ENCODE results near the gene BACH2.
A peak's percentile ranks its signal among the peaks of the same experiment; 100 is the strongest.
"Not testable (repeated sequence)": the region's sequence is repeated elsewhere in the genome, so short reads cannot be mapped to it uniquely, and the experiment has no call there.

BACH2 gene

DNA sequence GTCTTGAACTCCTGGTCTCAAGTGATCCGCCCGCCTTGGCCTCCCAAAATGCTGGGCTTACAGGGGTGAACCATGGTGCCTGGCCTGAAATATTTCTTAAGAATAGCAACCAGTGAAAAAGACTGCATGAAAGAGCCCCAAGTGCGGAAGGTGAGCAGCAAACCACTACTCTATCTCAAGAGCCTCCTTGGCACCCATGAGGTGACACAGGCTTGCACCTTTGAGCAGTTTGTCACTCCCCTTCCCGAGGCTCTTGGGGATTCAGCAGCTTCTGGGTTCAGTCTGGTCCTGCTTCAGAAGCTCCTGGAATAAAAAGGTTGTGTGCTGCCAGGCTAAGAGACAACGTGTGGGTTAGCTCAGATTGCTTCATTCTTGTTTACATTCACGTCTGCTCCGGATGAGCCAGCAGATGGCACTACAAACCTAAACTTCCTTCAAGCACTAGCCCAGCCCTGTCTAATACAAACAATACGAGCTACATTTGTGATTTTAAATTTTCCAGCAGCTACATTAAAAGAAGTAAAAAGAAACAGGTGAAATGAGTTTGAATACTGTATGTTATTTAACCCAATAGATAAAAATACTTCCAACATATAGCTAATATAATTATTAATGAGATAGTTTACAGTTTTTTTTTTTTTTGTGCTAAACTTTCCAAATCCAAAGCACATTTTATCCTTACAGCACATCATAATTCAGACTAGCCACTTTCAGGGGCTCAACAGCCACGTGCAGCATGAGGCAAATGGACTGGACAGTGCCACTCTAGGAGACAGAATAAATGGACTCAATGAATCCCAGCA is 356.2 kb downstream of the BACH2 start:
- peak; percentile 75 for DNase-seq (ENCODE audit: low spot score)

DNA sequence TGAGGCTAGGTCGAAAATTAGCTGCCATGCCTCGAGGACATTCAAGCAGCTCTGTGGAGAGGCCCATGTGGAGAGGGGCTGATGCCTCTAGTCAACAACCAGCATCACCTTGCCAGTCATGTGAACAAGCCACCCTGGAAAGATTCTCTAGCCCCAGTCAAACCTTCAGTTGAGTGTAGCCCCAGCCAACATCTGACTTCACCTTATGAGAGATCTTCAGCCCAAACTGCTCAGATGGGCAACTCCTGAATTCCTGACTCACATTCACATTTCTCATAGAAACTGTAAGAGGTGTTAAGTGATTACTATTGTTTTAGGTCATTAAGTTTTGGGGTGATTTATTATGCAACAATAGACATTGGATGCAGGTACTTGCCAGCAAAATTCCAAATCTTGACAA is 357.5 kb downstream of the BACH2 start:
- no peak for DNase-seq (ENCODE audit: low spot score)

DNA sequence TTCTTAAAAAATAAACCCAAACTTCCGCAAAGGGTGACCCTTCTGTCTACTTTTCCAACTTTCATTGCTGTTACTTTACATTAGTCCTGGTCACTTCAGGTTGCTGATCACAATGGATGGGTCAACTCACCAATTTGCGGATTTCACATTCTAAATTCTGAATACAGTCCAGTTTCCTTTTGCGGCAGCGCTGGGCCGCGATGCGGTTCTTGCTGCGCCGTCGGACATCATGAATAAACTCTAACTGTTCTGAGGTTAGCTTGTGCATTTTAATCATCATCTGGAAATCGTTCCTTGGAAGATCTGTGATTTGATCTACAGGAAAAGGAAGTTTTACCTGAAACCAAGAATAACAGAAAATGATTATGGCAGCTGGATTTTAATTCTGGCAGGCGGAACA is 358.6 kb downstream of the BACH2 start:
- DNase-seq (ENCODE audit: low spot score), result no peak

DNA sequence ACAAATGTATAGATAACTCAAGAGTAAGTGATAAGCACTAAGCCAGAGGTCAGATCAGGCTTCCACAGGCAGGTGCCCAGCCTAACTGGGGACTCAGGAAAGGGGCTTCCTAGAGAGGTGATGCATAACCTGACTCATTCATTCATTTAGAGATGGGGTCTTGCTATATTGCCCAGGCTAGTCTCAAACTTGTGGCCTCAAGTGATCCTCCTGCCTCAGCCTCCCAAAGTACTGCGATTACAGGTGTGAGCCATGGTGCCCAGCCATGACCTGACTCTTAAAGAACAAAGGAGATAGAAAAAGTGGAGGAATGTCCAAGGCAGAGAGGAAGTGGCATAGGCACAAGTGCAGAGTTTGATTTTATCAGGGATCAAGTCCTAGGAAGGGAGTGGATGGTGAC is 360.5 kb downstream of the BACH2 start:
- DNase-seq (ENCODE audit: low spot score), result no peak

DNA sequence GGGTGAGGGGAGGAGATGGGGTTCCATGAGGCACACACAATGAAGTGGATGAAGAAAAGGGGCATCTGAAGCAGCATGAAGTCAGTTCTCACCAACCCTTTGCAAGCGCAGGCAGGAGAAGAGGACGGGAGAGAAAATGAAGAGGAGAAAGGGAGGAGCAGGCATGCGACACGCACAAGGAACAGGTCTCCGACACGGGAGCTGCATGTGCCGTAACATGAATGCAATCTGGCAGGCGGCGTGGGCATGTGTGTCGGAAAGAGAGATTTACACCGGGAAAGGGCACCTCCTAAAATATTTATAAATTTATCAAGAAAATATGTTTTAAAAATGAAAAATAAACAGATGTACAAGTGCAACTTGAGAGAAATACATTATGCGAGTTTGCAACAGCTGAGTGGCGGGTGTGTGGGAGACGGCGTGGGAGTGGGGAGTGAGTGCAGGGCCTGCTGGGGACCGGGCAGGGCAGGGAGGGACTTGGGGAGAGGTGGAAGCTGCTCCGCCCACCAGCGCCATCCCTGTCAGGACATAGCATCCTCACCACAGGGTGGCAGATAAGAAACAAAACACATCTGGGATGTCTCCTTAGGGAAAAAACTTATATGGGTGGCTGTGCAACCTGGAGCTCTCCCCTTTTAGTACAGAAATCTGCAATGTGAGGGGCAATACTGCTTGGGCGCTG is 361.8 kb downstream of the BACH2 start:
- no peak for DNase-seq (ENCODE audit: low spot score)

DNA sequence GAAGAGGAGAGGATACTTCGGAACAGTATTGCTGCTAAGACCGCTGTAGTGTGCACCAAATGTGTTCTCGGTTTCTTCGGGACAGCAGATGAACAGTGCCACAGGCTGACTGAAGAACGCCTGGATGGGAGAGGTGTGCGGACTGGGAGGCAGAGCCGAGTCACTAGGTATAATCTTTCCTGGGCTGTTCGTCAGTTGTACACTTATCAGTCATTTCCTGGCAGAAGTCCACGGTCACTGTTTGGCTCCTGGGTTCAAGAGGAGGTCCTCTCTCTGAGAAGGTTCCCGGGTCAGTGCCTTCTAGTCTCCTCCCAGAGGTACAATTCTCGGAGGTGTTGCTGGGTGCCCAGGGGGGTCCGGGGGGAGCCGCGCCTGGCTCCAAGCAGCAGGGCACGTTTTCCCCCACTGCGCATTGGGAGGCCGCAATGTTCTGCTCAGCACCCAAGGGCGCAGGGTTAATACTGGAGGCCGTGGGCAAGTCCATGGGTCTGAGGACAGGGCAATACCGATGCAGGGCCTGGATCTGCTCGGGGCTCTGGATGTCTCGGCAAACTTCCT is 364.3 kb downstream of the BACH2 start:
- no peak for DNase-seq (ENCODE audit: low spot score)

DNA sequence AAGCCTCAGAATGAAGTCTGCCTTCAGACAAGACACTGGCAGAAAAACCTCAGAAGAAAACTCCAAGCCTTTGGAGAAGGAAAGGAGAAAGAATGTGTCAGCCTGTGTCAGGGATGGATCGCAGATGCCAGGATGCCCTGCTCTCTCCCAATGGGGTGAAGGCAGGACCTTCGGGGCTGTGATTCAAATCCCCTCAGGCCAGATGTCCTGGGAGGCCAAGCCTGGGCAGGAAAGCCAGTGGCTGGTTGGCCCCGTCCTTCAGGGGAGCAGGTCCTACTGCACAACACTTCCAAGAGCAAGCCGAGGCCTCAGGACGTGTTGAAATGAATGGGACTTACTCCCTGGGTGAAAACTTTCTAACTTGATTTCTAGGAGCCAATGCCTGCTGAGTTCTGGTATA is 365.9 kb downstream of the BACH2 start:
- DNase-seq (ENCODE audit: low spot score), result no peak

DNA sequence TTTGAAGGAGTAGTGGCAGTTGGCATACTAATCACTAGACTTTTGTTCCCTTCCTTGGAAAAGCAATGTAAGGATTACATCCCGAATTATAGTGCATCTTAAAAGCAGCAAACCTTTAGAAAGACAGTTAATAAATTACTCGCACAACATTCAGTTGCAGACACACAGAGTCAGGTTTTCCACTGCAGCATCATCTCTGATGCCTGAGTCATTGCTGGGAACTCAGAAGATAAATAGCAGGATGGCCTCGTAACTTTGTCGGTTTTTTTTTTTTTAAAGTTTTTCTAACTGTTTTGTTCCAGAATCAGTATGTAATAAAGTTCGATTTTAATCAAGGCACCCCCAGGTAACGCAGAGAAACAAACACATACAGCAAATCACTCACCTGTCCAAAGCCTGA is 368.0 kb downstream of the BACH2 start:
- peak; percentile 69 for DNase-seq (ENCODE audit: low spot score)

DNA sequence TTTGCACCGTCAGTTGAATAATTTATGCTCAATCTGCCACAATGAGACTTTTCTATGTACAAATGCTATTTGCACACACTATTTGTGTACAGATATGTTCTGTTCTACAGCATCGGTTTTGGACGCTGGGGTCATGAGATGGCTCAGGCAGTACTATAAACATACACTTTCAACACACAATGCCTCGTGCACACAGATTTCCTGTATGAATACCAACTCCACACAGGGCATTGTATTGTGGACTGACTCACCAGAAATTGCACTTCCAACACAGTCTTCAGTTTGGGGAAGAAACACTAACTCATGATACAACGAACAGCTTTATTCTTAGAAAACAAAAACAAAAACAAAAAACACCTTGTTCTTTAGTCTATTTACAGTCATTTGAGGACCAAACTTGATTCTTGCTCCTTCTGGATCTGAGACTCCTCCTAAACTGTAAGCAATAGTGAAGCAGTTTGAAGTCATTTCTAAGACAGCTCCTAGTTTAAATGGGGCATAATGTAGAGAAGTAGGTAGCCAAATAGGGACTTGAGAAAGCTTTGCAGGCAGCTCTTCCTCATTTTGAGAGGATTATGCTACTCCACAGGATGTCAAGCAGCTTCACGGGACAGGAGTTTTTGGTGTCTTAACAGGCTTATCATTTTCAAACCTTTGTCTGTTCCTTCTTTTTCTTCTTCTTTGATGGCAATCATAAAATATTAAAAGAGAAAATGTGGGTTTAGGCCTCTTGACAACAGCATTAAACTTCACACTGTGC is 368.7 kb downstream of the BACH2 start:
- no peak for DNase-seq (ENCODE audit: low spot score)

DNA sequence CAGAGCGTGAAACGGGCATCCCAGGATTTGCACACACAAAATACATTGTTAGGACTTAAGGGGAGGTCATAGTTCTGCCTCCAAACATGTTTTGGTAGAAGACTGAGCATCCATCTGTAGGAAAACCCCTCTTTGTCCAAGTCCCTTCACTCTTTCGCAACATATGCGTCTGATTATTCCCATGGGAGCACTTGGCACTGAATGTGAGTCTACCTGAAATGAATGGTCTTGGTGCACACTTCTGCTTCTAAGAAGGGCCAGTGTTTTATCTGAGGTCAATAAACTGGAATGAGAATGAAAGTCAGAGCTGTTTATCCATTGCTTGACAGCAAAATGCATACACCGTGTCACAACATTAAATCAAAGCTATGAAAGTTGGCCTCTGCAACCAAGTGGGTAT is 369.4 kb downstream of the BACH2 start:
- DNase-seq (ENCODE audit: low spot score), result no peak

DNA sequence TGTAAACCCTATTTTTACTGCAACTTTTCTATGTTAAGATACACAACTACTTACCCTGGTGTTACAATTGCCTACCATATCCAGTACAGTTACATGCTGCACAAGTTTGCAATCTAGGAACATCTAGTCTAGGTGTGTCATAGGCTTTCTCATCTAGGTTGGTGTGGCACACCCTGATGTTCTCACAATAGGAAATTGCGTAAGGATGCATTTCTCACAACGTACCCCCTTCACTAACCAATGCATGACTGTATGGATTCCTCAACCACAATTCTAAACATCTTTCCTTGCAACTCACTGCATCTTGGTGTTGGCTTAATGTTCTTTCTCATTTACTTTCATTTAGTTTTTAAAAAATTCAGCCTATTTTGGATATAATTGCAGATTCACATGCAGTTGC is 370.8 kb downstream of the BACH2 start:
- DNase-seq (ENCODE audit: low spot score), result no peak

DNA sequence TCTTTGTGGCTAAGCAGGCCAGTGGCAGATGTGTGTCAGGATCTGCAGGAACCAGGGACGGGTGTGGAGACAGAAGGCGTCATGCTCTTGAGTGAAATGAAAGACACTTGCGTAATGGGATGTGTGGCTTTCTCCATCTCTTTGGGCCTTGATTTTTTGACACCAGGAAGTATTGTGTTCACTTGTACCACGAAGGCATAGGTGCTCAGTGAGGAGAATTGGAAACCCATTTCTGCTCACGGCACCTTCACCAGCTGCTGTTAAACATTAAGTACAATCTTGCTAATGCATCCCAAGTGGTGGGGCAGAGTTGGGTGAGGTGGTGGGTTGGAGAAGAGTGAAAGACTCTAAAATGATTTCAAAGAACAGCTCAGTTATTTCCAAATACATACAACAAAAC is 372.4 kb downstream of the BACH2 start:
- DNase-seq (ENCODE audit: low spot score), result no peak

DNA sequence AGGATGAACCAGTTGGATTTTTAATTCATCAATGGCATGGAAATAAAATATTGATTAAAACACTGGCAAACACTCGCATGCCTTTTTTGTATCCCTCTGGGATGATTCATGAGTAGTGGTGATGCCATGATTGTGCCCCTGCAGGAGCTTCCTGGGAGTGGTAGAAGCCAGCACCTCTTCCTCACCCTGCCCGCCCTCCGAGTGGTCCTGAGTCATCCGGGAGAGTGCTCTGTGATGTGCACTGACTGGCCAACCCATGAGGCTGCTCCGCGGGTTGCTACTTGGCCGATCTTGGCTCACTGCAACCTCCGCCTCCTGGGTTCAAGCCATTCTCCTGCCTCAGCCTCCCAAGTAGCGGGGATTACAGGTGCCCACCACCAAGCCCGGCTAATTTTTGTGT is 375.0 kb downstream of the BACH2 start:
- DNase-seq (ENCODE audit: low spot score), result peak; percentile 60

DNA sequence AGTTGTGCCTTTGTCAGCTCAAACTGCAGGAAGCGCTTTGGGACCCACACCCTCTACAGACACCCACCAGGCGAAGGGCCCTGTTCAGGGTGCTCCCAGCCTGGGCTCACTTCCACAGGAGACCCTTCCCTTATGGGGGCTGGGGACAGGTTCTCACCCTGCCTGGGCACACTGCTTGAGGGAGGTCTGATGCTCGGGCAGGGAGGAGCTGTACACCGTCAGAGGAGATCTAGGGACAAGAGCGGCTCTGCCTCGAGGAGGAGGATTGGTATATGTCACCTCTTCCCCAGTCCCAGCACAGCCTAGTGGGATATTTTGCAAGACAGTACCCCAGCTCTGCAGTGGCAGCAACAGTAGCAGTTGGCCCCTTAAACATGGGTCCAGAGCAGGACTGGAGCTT is 375.4 kb downstream of the BACH2 start:
- DNase-seq (ENCODE audit: low spot score), result no peak

DNA sequence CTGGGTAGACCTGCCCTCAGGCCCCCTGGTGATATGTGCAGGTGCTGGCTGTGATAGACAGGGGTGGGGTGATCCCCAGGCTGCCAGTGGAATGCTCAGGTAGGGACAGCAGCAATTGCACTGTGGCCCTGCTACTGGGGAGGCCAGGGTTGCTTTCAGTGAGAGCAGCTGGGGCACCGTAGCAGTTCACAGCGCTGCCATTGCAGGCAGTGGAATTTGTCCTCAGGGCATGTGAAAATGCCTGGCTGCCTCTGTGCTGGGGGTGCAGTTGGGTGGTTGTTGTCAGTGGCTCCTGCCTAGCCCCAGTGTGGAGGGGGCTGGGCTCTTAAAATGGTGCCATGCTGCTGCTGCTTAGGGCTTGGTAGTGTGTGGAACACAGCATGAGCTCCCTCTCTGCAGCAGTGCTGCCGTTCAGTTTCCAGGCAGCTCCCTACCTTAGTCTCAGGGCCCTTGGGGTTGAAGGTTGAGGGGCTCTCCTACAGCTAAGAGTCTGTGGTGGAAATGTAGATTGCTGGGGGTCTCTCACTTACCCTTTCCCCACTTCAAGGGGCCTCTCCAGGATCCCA is 378.8 kb downstream of the BACH2 start:
- DNase-seq (ENCODE audit: low spot score), result no peak

DNA sequence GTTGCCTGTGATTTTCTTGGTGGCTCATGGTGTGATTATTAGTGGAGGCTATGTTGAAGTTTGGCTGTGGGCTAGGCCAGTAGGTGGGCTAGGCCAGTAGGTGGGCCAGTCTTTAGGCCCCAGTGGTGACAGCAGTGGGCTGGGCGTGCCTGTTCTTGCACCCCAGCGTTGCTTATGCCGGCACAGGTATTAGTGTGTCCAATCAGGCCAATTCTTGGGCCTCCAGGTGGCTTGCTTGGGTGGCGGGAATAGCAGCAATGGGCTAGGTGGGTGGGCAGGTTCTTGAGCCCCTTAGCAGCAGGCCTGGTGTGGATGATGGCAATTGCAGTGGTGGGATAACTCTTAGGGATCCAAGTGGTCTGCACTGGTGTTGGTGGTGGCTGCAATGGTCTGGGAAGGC is 379.4 kb downstream of the BACH2 start:
- DNase-seq (ENCODE audit: low spot score), result no peak

DNA sequence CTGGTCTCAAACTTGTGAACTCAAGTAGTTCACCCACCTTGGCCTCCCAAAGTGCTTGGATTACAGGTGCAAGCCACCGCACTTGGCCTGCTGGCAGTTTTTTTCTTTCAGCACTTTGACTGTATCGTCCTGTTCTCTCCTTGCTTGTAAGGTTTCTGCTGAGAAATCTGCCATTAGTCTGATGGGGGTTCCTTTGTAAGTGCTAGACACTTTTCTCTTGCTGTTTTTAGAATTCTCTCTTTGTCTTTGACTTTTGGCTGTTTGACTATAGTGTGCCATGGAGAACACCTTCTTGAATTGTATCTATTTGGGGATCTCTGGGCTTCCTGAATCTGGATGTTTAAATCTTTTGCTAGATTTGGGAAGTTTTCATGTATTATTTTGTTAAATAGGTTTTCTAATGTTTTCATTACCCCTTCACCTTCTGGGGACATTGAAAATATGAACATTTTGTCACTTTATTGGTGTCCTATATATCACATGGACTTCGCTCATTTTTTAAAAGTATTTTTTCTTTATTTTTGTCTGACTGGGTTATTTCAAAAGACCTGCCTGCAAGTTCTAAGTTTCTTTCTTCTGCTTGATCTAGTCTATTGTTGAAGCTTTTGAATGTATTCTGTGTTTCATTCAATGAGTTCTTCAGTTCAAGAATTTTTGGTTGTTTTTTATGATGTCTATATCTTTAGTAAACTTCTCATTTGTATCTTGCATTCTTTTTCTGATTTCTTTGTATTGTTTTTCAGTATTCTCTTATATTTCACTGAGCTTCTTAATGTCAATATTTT is 380.3 kb downstream of the BACH2 start:
- DNase-seq (ENCODE audit: low spot score), result no peak

DNA sequence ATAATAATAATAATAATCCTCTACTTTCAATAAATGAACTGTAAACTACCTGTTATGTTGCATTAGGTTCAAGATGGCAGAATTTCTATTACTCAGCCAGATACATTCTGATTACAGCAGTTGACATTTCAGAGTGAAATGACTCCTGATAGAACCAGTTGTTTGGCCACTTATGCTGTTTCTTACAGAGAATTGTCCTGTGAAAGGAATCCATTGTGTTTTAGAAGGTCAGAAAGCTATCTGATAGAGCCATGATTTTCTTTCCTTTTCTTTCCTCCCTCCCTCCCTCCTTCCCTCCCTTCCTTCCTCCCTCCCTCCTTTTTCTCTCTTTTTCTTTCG is 385.8 kb downstream of the BACH2 start:
- DNase-seq (ENCODE audit: low spot score), result no peak

DNA sequence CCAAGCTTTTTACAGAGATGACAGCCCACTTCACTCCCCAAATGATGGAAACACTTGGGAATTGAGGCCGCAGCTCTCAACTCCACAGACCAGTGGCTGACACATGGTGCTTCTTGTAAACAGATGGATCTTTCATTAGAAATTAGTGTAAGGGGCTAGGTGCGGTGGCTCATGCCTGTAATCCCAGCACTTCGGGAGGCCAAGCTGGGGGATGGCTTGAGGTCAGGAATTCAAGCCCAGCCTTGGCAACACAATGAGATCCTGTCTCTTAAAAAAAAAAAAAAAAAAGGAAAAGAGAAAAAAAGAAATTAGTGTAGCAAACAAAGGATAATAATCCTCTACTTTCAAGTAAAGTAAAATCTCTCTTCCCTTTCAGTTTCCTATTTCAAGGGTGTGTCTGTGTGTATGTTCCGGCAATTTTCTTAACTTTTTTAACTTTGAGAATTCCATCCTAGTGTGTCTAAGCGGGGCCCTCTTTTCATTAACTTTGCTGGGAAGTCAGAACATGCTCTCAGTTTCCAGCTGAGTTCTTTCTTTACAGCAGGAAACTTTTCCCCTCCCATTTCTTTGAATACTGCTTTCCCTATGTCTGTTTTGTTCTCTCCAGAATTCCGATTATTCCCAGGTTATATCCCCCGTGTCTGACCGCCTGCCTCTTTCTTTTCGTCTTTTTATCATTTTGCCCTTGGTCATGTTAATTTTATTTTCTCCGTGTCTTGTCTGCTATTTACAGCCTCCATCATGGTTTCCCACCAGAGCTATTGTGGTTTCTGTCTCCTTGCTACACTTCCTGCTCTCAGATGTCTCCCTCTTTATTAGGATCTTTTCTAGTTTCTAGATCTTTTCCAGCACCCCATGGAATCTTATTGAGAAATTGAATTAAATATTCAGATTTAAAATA is 386.4 kb downstream of the BACH2 start:
- not testable (repeated sequence) for DNase-seq (ENCODE audit: low spot score)

DNA sequence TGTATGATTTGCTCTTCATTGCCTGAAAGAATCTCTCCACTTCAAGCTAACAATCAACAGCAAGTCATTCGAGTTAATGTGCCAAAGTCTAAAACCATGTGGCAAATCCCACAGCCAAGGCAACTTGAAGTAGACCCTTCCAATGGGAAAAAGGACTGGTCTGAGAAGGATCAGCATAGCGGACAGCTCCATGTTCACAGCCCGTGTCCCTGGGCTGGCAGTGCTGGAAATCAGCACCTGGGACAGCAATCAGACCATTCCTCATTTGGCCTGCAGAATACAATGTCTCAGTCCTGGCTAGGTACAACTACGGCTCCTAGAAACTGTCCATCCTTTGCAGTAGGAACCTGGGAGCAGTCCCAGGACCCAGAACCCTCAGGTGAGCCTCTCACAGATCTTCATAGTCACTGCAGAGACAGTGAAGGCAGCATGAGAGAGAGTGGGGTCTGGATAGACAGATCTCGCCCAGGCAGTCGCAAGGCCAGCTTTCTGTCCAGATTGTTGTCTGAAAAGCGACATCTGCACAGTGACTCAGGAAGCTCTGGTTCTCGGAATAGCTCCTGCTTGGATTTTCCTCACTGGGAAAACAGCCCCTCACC is 401.3 kb downstream of the BACH2 start:
- DNase-seq (ENCODE audit: low spot score), result peak; percentile 53
